Glomerular endothelial cell (primary cell): ENCODE results near the gene TMEM60. TPM values are rescaled to one million over a fixed set of nuclear protein-coding genes. Genes with fewer than 3 reads are reported as not detected.

Experiments
- total RNA-seq: library from RNA; depleted of rRNA; stranded (reverse); fragments of >200 nt; gene quantifications from 2 replicates; pipeline ENCODE4 v1.2.3, GENCODE V29; 2015

The TMEM60 gene
- total RNA-seq, 1 donor from 2014 or later = 15.2 TPM

Other genes starting within 250 kb of the TMEM60 start
- 13.0 and 15.5 TPM in 2 replicates for gene RSBN1L, start 102.0 kb downstream of the TMEM60 start, total RNA-seq
- 8.3 and 13.2 TPM in 2 replicates for gene PHTF2, start 339 bp upstream of the TMEM60 start, total RNA-seq